ENCODE results near the gene ZNF44. TPM values are rescaled to one million over a fixed set of nuclear protein-coding genes. Genes with fewer than 3 reads are reported as not detected.

ZNF44 gene
- total and polyA plus RNA-seq, 9 of the 15 experiments (the other 6 are each of a cell fraction or from before 2014, with no cell fraction given), result 2.6 to 8.3 (median 4.4) TPM

GRCh38 chr19:12331211-12331941 lies 36.7 kb upstream of the ZNF44 start (continued):
- 0 out of 2 replicates have a peak, but pooled peaks have one; percentile 19 for TF ChIP-seq PKNOX1 (IDR thresholded peaks at IDR 0.05)
- no peak for TF ChIP-seq BACH1 (tag; IDR thresholded peaks at IDR 0.05)
- TF ChIP-seq ZBTB8A (IDR thresholded peaks at IDR 0.05; ENCODE audit: partially characterized antibody), result no peak
- 0 out of 4 replicates have a peak, but pooled peaks of 1 of the 2 experiments have one; percentile 11 for TF ChIP-seq MAZ (CRISPR knock-in tag; conservative IDR thresholded peaks at IDR 0.05 in 1 of 2, IDR thresholded peaks at IDR 0.05 in 1 of 2)
- TF ChIP-seq E2F8 (IDR thresholded peaks at IDR 0.05; ENCODE audit: low read depth, partially characterized antibody), result no peak
- peak; percentile 70; the same call in 1 of the 2 replicates for TF ChIP-seq TEAD4 (IDR thresholded peaks at IDR 0.05; ENCODE audit: low read length)
- TF ChIP-seq TEAD4 (CRISPR knock-in tag; IDR thresholded peaks at IDR 0.05; ENCODE audit: borderline replicate concordance), result no peak
- no peak for TF ChIP-seq RBM15 (IDR thresholded peaks at IDR 0.05; ENCODE audit: insufficient read depth, low read length)
- TF ChIP-seq CBFA2T3 (IDR thresholded peaks at IDR 0.05), result peak; percentile 64
- TF ChIP-seq ZSCAN32 (CRISPR knock-in tag; IDR thresholded peaks at IDR 0.05), result no peak
- TF ChIP-seq ZZZ3 (IDR thresholded peaks at IDR 0.05), result no peak
- no peak for TF ChIP-seq SRSF1 (IDR thresholded peaks at IDR 0.05; ENCODE audit: low read depth, low read length)
- TF ChIP-seq PURB (CRISPR knock-in tag; IDR thresholded peaks at IDR 0.05; ENCODE audit: low read depth), result no peak
- TF ChIP-seq RAD21 (CRISPR knock-in tag; conservative IDR thresholded peaks at IDR 0.05 in 1 of 2, IDR thresholded peaks at IDR 0.05 in 1 of 2), result 0 out of 4 replicates have a peak, but pooled peaks of 1 of the 2 experiments have one; percentile 3
- TF ChIP-seq TAF15 (IDR thresholded peaks at IDR 0.05; ENCODE audit: low read depth, low read length), result no peak
- TF ChIP-seq ASH1L (IDR thresholded peaks at IDR 0.05; ENCODE audit: borderline replicate concordance, low read depth, partially characterized antibody), result no peak
- no peak for TF ChIP-seq PCBP1 (IDR thresholded peaks at IDR 0.05; ENCODE audit: low read depth, low read length, poor library complexity, severe bottlenecking)
- 0 out of 2 replicates have a peak, but pooled peaks have one; percentile 18 for TF ChIP-seq JUND (IDR thresholded peaks at IDR 0.05; ENCODE audit: borderline replicate concordance, low read depth, low read length)
- TF ChIP-seq JUND (tag; IDR thresholded peaks at IDR 0.05; ENCODE audit: borderline replicate concordance, low read depth, low read length), result no peak
- TF ChIP-seq CEBPG (CRISPR knock-in tag; IDR thresholded peaks at IDR 0.05), result peak; percentile 64; the same call in 1 of the 2 replicates
- peak in 1 of 2 experiments; percentile 67; a peak in 2 of 4 replicates for TF ChIP-seq CEBPG (tag; conservative IDR thresholded peaks at IDR 0.05 in 1 of 2, IDR thresholded peaks at IDR 0.05 in 1 of 2)

All from K562 (cell line).